OCI-LY3 (cell line): ENCODE results near the gene TMEM35A.

Experiments used
- EZH2phosphoT487 ChIP-seq: fragments of 200-600 bp; shearing (Covaris generic); IDR thresholded peaks from 2 replicates; pipeline ENCODE4 v1.6.1; 2018; ENCODE audit warnings: antibody characterized with exemption, mixed run types, low read depth
- TF ChIP-seq, protein P1 (sequence below): fragments of 200-600, 300-600 bp; sonication (generic); IDR thresholded peaks from 2 replicates; pipeline ENCODE4 v1.5.1; 2014; ENCODE audit warnings: antibody characterized with exemption, low read length, low read depth

DNA sequence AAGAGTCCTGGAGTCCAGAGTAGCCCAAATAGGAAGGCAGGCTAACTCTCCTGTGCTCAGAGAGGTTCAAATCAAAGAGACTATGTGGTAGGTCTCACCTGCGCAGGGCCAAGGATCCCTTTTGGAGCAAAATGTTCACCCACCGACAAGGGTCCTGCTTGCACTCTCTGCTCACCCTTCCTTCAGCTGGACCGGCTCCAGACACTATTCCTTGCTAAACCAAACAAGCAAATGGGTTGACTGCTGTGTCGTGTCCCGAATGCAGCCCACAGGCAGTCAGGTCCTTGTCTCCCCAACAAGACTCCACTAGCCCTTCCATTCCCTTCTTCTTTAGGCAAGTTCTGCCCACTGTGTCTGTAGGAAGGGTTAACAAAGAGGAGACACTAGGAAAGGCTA lies 27.5 kb upstream of the TMEM35A start:
- TF ChIP-seq, protein P1, sequence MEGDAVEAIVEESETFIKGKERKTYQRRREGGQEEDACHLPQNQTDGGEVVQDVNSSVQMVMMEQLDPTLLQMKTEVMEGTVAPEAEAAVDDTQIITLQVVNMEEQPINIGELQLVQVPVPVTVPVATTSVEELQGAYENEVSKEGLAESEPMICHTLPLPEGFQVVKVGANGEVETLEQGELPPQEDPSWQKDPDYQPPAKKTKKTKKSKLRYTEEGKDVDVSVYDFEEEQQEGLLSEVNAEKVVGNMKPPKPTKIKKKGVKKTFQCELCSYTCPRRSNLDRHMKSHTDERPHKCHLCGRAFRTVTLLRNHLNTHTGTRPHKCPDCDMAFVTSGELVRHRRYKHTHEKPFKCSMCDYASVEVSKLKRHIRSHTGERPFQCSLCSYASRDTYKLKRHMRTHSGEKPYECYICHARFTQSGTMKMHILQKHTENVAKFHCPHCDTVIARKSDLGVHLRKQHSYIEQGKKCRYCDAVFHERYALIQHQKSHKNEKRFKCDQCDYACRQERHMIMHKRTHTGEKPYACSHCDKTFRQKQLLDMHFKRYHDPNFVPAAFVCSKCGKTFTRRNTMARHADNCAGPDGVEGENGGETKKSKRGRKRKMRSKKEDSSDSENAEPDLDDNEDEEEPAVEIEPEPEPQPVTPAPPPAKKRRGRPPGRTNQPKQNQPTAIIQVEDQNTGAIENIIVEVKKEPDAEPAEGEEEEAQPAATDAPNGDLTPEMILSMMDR = no peak
- no peak for TF ChIP-seq EZH2phosphoT487
